ENCODE results near the gene HLA-DOA.

- TF ChIP-seq POLR2A (IDR thresholded peaks at IDR 0.05), result no peak
- TF ChIP-seq, protein P1, sequence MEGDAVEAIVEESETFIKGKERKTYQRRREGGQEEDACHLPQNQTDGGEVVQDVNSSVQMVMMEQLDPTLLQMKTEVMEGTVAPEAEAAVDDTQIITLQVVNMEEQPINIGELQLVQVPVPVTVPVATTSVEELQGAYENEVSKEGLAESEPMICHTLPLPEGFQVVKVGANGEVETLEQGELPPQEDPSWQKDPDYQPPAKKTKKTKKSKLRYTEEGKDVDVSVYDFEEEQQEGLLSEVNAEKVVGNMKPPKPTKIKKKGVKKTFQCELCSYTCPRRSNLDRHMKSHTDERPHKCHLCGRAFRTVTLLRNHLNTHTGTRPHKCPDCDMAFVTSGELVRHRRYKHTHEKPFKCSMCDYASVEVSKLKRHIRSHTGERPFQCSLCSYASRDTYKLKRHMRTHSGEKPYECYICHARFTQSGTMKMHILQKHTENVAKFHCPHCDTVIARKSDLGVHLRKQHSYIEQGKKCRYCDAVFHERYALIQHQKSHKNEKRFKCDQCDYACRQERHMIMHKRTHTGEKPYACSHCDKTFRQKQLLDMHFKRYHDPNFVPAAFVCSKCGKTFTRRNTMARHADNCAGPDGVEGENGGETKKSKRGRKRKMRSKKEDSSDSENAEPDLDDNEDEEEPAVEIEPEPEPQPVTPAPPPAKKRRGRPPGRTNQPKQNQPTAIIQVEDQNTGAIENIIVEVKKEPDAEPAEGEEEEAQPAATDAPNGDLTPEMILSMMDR (IDR thresholded peaks at IDR 0.05), result no peak
Observed at GRCh38 chr6:33008944-33009861, at the start of gene HLA-DOA.

Measured in right lobe of liver (tissue), 4 donors.